Activated naive CD4-positive, alpha-beta T cell treated with anti-CD3 and anti-CD28 coated beads, Interleukin-2, amount 10 ng/mL, durations not matched to agents 7 days and 5 days (primary cell): ENCODE measurements around the gene TBC1D4.

ENCODE experiments used
- CTCF ChIA-PET: fragments of 350-600 bp; sonication (Branson Sonifier 250); formaldehyde crosslinking; loops from one replicate; lab custom pipeline; 2021; ENCODE audit warnings: antibody characterized with exemption; lab: Charles Lee
- DNase-seq: peaks from one replicate; pipeline ENCODE4 v3.0.0-alpha.2; 2020
- H3K27ac Mint-ChIP-seq: one replicate; pipeline ENCODE4 v1.8.0; 2021; ENCODE audit warnings: mild to moderate bottlenecking, moderate library complexity, mixed read lengths
- H3K27me3 Mint-ChIP-seq: one replicate; pipeline ENCODE4 v1.8.0; 2021; ENCODE audit warnings: mild to moderate bottlenecking, mixed read lengths
- H3K36me3 Mint-ChIP-seq: one replicate; pipeline ENCODE4 v1.8.0; 2021; ENCODE audit warnings: mixed read lengths
- H3K4me1 Mint-ChIP-seq: one replicate; pipeline ENCODE4 v1.8.0; 2021; ENCODE audit warnings: mixed read lengths
- H3K4me3 Mint-ChIP-seq: one replicate; pipeline ENCODE4 v1.8.0; 2021; ENCODE audit warnings: mild to moderate bottlenecking, moderate library complexity, mixed read lengths
- H3K9me3 Mint-ChIP-seq: one replicate; pipeline ENCODE4 v1.8.0; 2021; ENCODE audit warnings: mixed read lengths

Gene TBC1D4

GRCh38 chr13:75347925-75348324 is 134.0 kb downstream of the TBC1D4 start:
- DNase-seq, result no peak
- no peak overlapping the region for H3K4me3 Mint-ChIP-seq
- no peaks in the 10 kb centered on the region for H3K9me3 Mint-ChIP-seq
- H3K36me3 Mint-ChIP-seq, result no peaks in the 10 kb centered on the region
- CTCF ChIA-PET, result interaction anchor here (1.1 kb wide), 2 partner anchors 20 to 22 kb away, joined by 3 read pairs; no protein-coding TSS in a partner anchor
- no peak overlapping the region for H3K27ac Mint-ChIP-seq
- H3K4me1 Mint-ChIP-seq, result no peaks in the 10 kb centered on the region
- H3K27me3 Mint-ChIP-seq, result no peaks in the 10 kb centered on the region

- Mint-ChIP-seq H3K27me3 (no peaks in the 10 kb centered on the region), H3K9me3 (no peaks in the 10 kb centered on the region), H3K4me3 (no peak overlapping the region), H3K36me3 (no peaks in the 10 kb centered on the region), H3K27ac (no peak overlapping the region), H3K4me1 (no peaks in the 10 kb centered on the region)
- CTCF ChIA-PET, result interaction anchor here (1.1 kb wide), 1 partner anchor 20 kb away, joined by 3 read pairs; no protein-coding TSS in a partner anchor
- DNase-seq, result no peak
These were observed 134.5 kb downstream of the TBC1D4 start for GRCh38 chr13:75347457-75347856.

- no peaks in the 10 kb centered on the region for H3K9me3 Mint-ChIP-seq
These were observed 136.8 kb downstream of the TBC1D4 start for GRCh38 chr13:75345193-75345592.

GRCh38 chr13:75341028-75341427 is 140.9 kb downstream of the TBC1D4 start:
- Mint-ChIP-seq H3K36me3 (no peaks in the 10 kb centered on the region), H3K27ac (no peak overlapping the region), H3K9me3 (no peaks in the 10 kb centered on the region), H3K4me3 (no peak overlapping the region), H3K4me1 (no peaks in the 10 kb centered on the region), H3K27me3 (no peaks in the 10 kb centered on the region)
- no peak for DNase-seq
- CTCF ChIA-PET, result interaction anchor here (2.1 kb wide), 1 partner anchor 121 kb away, joined by 4 read pairs; no protein-coding TSS in a partner anchor

More at GRCh38 chr13:75345193-75345592, 136.8 kb downstream of the TBC1D4 start:
- no peaks in the 10 kb centered on the region for H3K36me3 Mint-ChIP-seq
- no peak overlapping the region for H3K4me3 Mint-ChIP-seq
- H3K4me1 Mint-ChIP-seq, result no peaks in the 10 kb centered on the region
- no peak for DNase-seq
- no peak overlapping the region for H3K27ac Mint-ChIP-seq
- CTCF ChIA-PET, result interaction anchor here (0.9 kb wide), 1 partner anchor 8 kb away, joined by 4 read pairs; no protein-coding TSS in a partner anchor
- no peaks in the 10 kb centered on the region for H3K27me3 Mint-ChIP-seq

GRCh38 chr13:75339635-75340374 is 142.2 kb downstream of the TBC1D4 start:
- peaks cover 3% of the 10 kb centered on the region for H3K9me3 Mint-ChIP-seq
- no peak for DNase-seq
- peaks cover 3% of the 10 kb centered on the region for H3K27me3 Mint-ChIP-seq
- H3K4me3 Mint-ChIP-seq, result no peak overlapping the region
- no peak overlapping the region for H3K27ac Mint-ChIP-seq
- H3K36me3 Mint-ChIP-seq, result no peaks in the 10 kb centered on the region
- CTCF ChIA-PET, result interaction anchor here (1.0 to 2.1 kb wide), 2 partner anchors 13 to 120 kb away, joined by 3 to 4 read pairs; no protein-coding TSS in a partner anchor
- no peaks in the 10 kb centered on the region for H3K4me1 Mint-ChIP-seq

GRCh38 chr13:75334634-75335447 is 147.1 kb downstream of the TBC1D4 start:
- H3K27ac Mint-ChIP-seq, result no peak overlapping the region
- DNase-seq, result no peak
- H3K27me3 Mint-ChIP-seq, result peaks cover 3% of the 10 kb centered on the region
- peaks cover 3% of the 10 kb centered on the region for H3K9me3 Mint-ChIP-seq
- H3K36me3 Mint-ChIP-seq, result no peaks in the 10 kb centered on the region
- CTCF ChIA-PET, result no interaction called here
- no peak overlapping the region for H3K4me3 Mint-ChIP-seq
- H3K4me1 Mint-ChIP-seq, result no peaks in the 10 kb centered on the region

GRCh38 chr13:75333103-75333502 is 148.9 kb downstream of the TBC1D4 start:
- Mint-ChIP-seq H3K4me3 (no peak overlapping the region), H3K4me1 (peaks cover 3% of the 10 kb centered on the region), H3K27me3 (peaks cover 3% of the 10 kb centered on the region), H3K27ac (no peak overlapping the region), H3K36me3 (no peaks in the 10 kb centered on the region), H3K9me3 (peaks cover 3% of the 10 kb centered on the region)
- CTCF ChIA-PET, result no interaction called here
- no peak for DNase-seq

GRCh38 chr13:75331792-75332349 is 150.1 kb downstream of the TBC1D4 start:
- no peak for DNase-seq
- no peak overlapping the region for H3K4me3 Mint-ChIP-seq
- H3K27me3 Mint-ChIP-seq, result peaks cover 3% of the 10 kb centered on the region
- H3K27ac Mint-ChIP-seq, result no peak overlapping the region
- H3K9me3 Mint-ChIP-seq, result peaks cover 3% of the 10 kb centered on the region
- CTCF ChIA-PET, result interaction anchor here (0.7 kb wide), 1 partner anchor 437 kb away, joined by 3 read pairs; no protein-coding TSS in a partner anchor
- H3K4me1 Mint-ChIP-seq, result peaks cover 13% of the 10 kb centered on the region
- H3K36me3 Mint-ChIP-seq, result no peaks in the 10 kb centered on the region

GRCh38 chr13:75330770-75331169 is 151.2 kb downstream of the TBC1D4 start:
- DNase-seq, result no peak
- peaks cover 3% of the 10 kb centered on the region for H3K9me3 Mint-ChIP-seq
- CTCF ChIA-PET, result no interaction called here
- no peak overlapping the region for H3K27ac Mint-ChIP-seq
- peaks cover 18% of the 10 kb centered on the region for H3K4me1 Mint-ChIP-seq
- H3K27me3 Mint-ChIP-seq, result peaks cover 3% of the 10 kb centered on the region
- no peaks in the 10 kb centered on the region for H3K36me3 Mint-ChIP-seq
- no peak overlapping the region for H3K4me3 Mint-ChIP-seq

- Mint-ChIP-seq H3K9me3 (no peaks in the 10 kb centered on the region), H3K4me1 (peaks cover 19% of the 10 kb centered on the region), H3K4me3 (no peak overlapping the region), H3K27ac (no peak overlapping the region), H3K27me3 (no peaks in the 10 kb centered on the region), H3K36me3 (no peaks in the 10 kb centered on the region)
- DNase-seq, result no peak
- CTCF ChIA-PET, result no interaction called here
These were observed 152.2 kb downstream of the TBC1D4 start for GRCh38 chr13:75329723-75330122.

GRCh38 chr13:75329097-75329496 is 152.9 kb downstream of the TBC1D4 start:
- Mint-ChIP-seq H3K36me3 (peaks cover 4% of the 10 kb centered on the region), H3K4me3 (no peak overlapping the region), H3K9me3 (no peaks in the 10 kb centered on the region), H3K27me3 (no peaks in the 10 kb centered on the region), H3K4me1 (peaks cover 26% of the 10 kb centered on the region), H3K27ac (no peak overlapping the region)
- CTCF ChIA-PET, result interaction anchor here (3.3 kb wide), 1 partner anchor 29 kb away, joined by 17 read pairs; no protein-coding TSS in a partner anchor
- no peak for DNase-seq

GRCh38 chr13:75327135-75327510 is 154.8 kb downstream of the TBC1D4 start:
- H3K4me3 Mint-ChIP-seq, result peak overlapping the region; percentile 78
- H3K4me1 Mint-ChIP-seq, result peaks cover 38% of the 10 kb centered on the region
- H3K27me3 Mint-ChIP-seq, result no peaks in the 10 kb centered on the region
- peaks cover 7% of the 10 kb centered on the region for H3K36me3 Mint-ChIP-seq
- peak overlapping the region; percentile 97 for H3K27ac Mint-ChIP-seq
- no peak for DNase-seq
- CTCF ChIA-PET, result interaction anchor here (1.3 to 3.3 kb wide), 6 partner anchors 10 to 155 kb away, joined by 3 to 17 read pairs (median 5); partner anchors contain the start of gene TBC1D4
- H3K9me3 Mint-ChIP-seq, result no peaks in the 10 kb centered on the region

GRCh38 chr13:75326173-75327134 is 155.5 kb downstream of the TBC1D4 start:
- H3K4me3 Mint-ChIP-seq, result peak overlapping the region; percentile 78
- no peaks in the 10 kb centered on the region for H3K9me3 Mint-ChIP-seq
- no peaks in the 10 kb centered on the region for H3K27me3 Mint-ChIP-seq
- CTCF ChIA-PET, result interaction anchor here (0.7 to 3.3 kb wide), 8 partner anchors 8 to 156 kb away, joined by 3 to 17 read pairs (median 4); partner anchors contain the start of gene TBC1D4
- H3K36me3 Mint-ChIP-seq, result peaks cover 14% of the 10 kb centered on the region
- peaks cover 45% of the 10 kb centered on the region for H3K4me1 Mint-ChIP-seq
- DNase-seq, result peak; percentile 67
- H3K27ac Mint-ChIP-seq, result peak overlapping the region; percentile 97
